ENCODE data around the gene STIP1. TPM values are rescaled to one million over a fixed set of nuclear protein-coding genes. Genes with fewer than 3 reads are reported as not detected.
A peak's percentile ranks its signal among the peaks of the same experiment; 100 is the strongest.

Gene STIP1
- 69.9 TPM for total RNA-seq

GRCh38 chr11:64185693-64186491 lies at the start of gene STIP1:
STIP1 (plus strand) TSS chr11:64186171; CDS start chr11:64186262, 91 bp downstream.
- no peaks in the 10 kb centered on the region for H3K27me3 ChIP-seq (ENCODE audit: control insufficient read depth in 3 of 3, insufficient read depth in 3 of 3, low read length in 3 of 3)
- H3K4me3 ChIP-seq (ENCODE audit: low read length in 3 of 3), result peak within 1 kb of the TSS; percentile 75 to 92 (median 90)
- H3K9ac ChIP-seq (ENCODE audit: low read depth in 1 of 3, low read length in 3 of 3), result peak within 1 kb of the TSS; percentile 78 to 93 (median 90)
- peaks cover 30 to 45% (median 37%) of the 10 kb centered on the region in 3 donors for H3K4me1 ChIP-seq (ENCODE audit: control insufficient read depth in 3 of 3, insufficient read depth in 3 of 3, low read length in 3 of 3)
- H3K9me3 ChIP-seq (ENCODE audit: control insufficient read depth in 3 of 3, low read length in 3 of 3), result no peaks in the 10 kb centered on the region
- H3K36me3 ChIP-seq (ENCODE audit: control insufficient read depth in 3 of 3, insufficient read depth in 3 of 3, low read length in 3 of 3), result peaks cover 0 to 4% (median 0%) of the 10 kb centered on the region in 3 donors
- peak within 1 kb of the TSS; percentile 92 for H3K27ac ChIP-seq (ENCODE audit: low read depth, low read length)

GRCh38 chr11:64136765-64137441 lies 49.1 kb upstream of the STIP1 start:
- no peak overlapping the region for H3K9ac ChIP-seq (ENCODE audit: low read depth in 1 of 3, low read length in 3 of 3)
- peaks cover 31 to 73% (median 33%) of the 10 kb centered on the region in 3 donors for H3K4me1 ChIP-seq (ENCODE audit: control insufficient read depth in 3 of 3, insufficient read depth in 3 of 3, low read length in 3 of 3)
- peaks cover 0 to 3% (median 0%) of the 10 kb centered on the region in 3 donors for H3K36me3 ChIP-seq (ENCODE audit: control insufficient read depth in 3 of 3, insufficient read depth in 3 of 3, low read length in 3 of 3)
- H3K4me3 ChIP-seq (ENCODE audit: low read length in 3 of 3), result no peak overlapping the region
- no peak overlapping the region for H3K27ac ChIP-seq (ENCODE audit: low read depth, low read length)
- H3K27me3 ChIP-seq (ENCODE audit: control insufficient read depth in 3 of 3, insufficient read depth in 3 of 3, low read length in 3 of 3), result no peaks in the 10 kb centered on the region
- no peaks in the 10 kb centered on the region for H3K9me3 ChIP-seq (ENCODE audit: control insufficient read depth in 3 of 3, low read length in 3 of 3)

GRCh38 chr11:64138398-64138797 lies 47.6 kb upstream of the STIP1 start:
- Histone ChIP-seq H3K9ac (ENCODE audit: low read depth in 1 of 3, low read length in 3 of 3) (no peak overlapping the region), H3K27ac (ENCODE audit: low read depth, low read length) (no peak overlapping the region), H3K27me3 (ENCODE audit: control insufficient read depth in 3 of 3, insufficient read depth in 3 of 3, low read length in 3 of 3) (no peaks in the 10 kb centered on the region), H3K36me3 (ENCODE audit: control insufficient read depth in 3 of 3, insufficient read depth in 3 of 3, low read length in 3 of 3) (peaks cover 0 to 3% (median 0%) of the 10 kb centered on the region in 3 donors), H3K9me3 (ENCODE audit: control insufficient read depth in 3 of 3, low read length in 3 of 3) (no peaks in the 10 kb centered on the region), H3K4me1 (ENCODE audit: control insufficient read depth in 3 of 3, insufficient read depth in 3 of 3, low read length in 3 of 3) (peaks cover 25 to 58% (median 26%) of the 10 kb centered on the region in 3 donors), H3K4me3 (ENCODE audit: low read length in 3 of 3) (no peak overlapping the region)

GRCh38 chr11:64139049-64139448 lies 46.9 kb upstream of the STIP1 start:
- Histone ChIP-seq H3K27me3 (ENCODE audit: control insufficient read depth in 3 of 3, insufficient read depth in 3 of 3, low read length in 3 of 3) (no peaks in the 10 kb centered on the region), H3K9me3 (ENCODE audit: control insufficient read depth in 3 of 3, low read length in 3 of 3) (no peaks in the 10 kb centered on the region)

GRCh38 chr11:64140082-64140481 lies 45.9 kb upstream of the STIP1 start:
- Histone ChIP-seq H3K27me3 (ENCODE audit: control insufficient read depth in 3 of 3, insufficient read depth in 3 of 3, low read length in 3 of 3) (no peaks in the 10 kb centered on the region), H3K9me3 (ENCODE audit: control insufficient read depth in 3 of 3, low read length in 3 of 3) (no peaks in the 10 kb centered on the region), H3K36me3 (ENCODE audit: control insufficient read depth in 3 of 3, insufficient read depth in 3 of 3, low read length in 3 of 3) (peaks cover 0 to 3% (median 0%) of the 10 kb centered on the region in 3 donors), H3K9ac (ENCODE audit: low read depth in 1 of 3, low read length in 3 of 3) (peak overlapping the region in 1 of 3 donors; percentile 16), H3K4me3 (ENCODE audit: low read length in 3 of 3) (no peak overlapping the region), H3K27ac (ENCODE audit: low read depth, low read length) (no peak overlapping the region), H3K4me1 (ENCODE audit: control insufficient read depth in 3 of 3, insufficient read depth in 3 of 3, low read length in 3 of 3) (peaks cover 19 to 43% (median 22%) of the 10 kb centered on the region in 3 donors)

More at GRCh38 chr11:64139049-64139448, 46.9 kb upstream of the STIP1 start:
- Histone ChIP-seq H3K9ac (ENCODE audit: low read depth in 1 of 3, low read length in 3 of 3) (peak overlapping the region in 1 of 3 donors; percentile 16), H3K36me3 (ENCODE audit: control insufficient read depth in 3 of 3, insufficient read depth in 3 of 3, low read length in 3 of 3) (peaks cover 0 to 3% (median 0%) of the 10 kb centered on the region in 3 donors), H3K27ac (ENCODE audit: low read depth, low read length) (no peak overlapping the region), H3K4me3 (ENCODE audit: low read length in 3 of 3) (no peak overlapping the region), H3K4me1 (ENCODE audit: control insufficient read depth in 3 of 3, insufficient read depth in 3 of 3, low read length in 3 of 3) (peaks cover 25 to 52% (median 25%) of the 10 kb centered on the region in 3 donors)

GRCh38 chr11:64141081-64141783 lies 44.7 kb upstream of the STIP1 start:
- no peaks in the 10 kb centered on the region for H3K9me3 ChIP-seq (ENCODE audit: control insufficient read depth in 3 of 3, low read length in 3 of 3)
- H3K4me3 ChIP-seq (ENCODE audit: low read length in 3 of 3), result no peak overlapping the region
- no peak overlapping the region for H3K27ac ChIP-seq (ENCODE audit: low read depth, low read length)
- peaks cover 0 to 3% (median 0%) of the 10 kb centered on the region in 3 donors for H3K36me3 ChIP-seq (ENCODE audit: control insufficient read depth in 3 of 3, insufficient read depth in 3 of 3, low read length in 3 of 3)
- H3K9ac ChIP-seq (ENCODE audit: low read depth in 1 of 3, low read length in 3 of 3), result no peak overlapping the region
- peaks cover 10 to 43% (median 15%) of the 10 kb centered on the region in 3 donors for H3K4me1 ChIP-seq (ENCODE audit: control insufficient read depth in 3 of 3, insufficient read depth in 3 of 3, low read length in 3 of 3)
- H3K27me3 ChIP-seq (ENCODE audit: control insufficient read depth in 3 of 3, insufficient read depth in 3 of 3, low read length in 3 of 3), result no peaks in the 10 kb centered on the region

- Histone ChIP-seq H3K9me3 (ENCODE audit: control insufficient read depth in 3 of 3, low read length in 3 of 3) (no peaks in the 10 kb centered on the region), H3K27ac (ENCODE audit: low read depth, low read length) (no peak overlapping the region), H3K9ac (ENCODE audit: low read depth in 1 of 3, low read length in 3 of 3) (no peak overlapping the region), H3K36me3 (ENCODE audit: control insufficient read depth in 3 of 3, insufficient read depth in 3 of 3, low read length in 3 of 3) (peaks cover 0 to 1% (median 0%) of the 10 kb centered on the region in 3 donors), H3K4me1 (ENCODE audit: control insufficient read depth in 3 of 3, insufficient read depth in 3 of 3, low read length in 3 of 3) (peaks cover 28 to 59% (median 37%) of the 10 kb centered on the region in 3 donors), H3K27me3 (ENCODE audit: control insufficient read depth in 3 of 3, insufficient read depth in 3 of 3, low read length in 3 of 3) (no peaks in the 10 kb centered on the region), H3K4me3 (ENCODE audit: low read length in 3 of 3) (no peak overlapping the region)
These were observed 41.1 kb upstream of the STIP1 start for GRCh38 chr11:64144587-64145472.

GRCh38 chr11:64146036-64146955 lies 39.7 kb upstream of the STIP1 start:
- Histone ChIP-seq H3K4me3 (ENCODE audit: low read length in 3 of 3) (no peak overlapping the region), H3K4me1 (ENCODE audit: control insufficient read depth in 3 of 3, insufficient read depth in 3 of 3, low read length in 3 of 3) (peaks cover 38 to 60% (median 49%) of the 10 kb centered on the region in 3 donors), H3K27ac (ENCODE audit: low read depth, low read length) (no peak overlapping the region), H3K36me3 (ENCODE audit: control insufficient read depth in 3 of 3, insufficient read depth in 3 of 3, low read length in 3 of 3) (peaks cover 0 to 6% (median 0%) of the 10 kb centered on the region in 3 donors), H3K27me3 (ENCODE audit: control insufficient read depth in 3 of 3, insufficient read depth in 3 of 3, low read length in 3 of 3) (no peaks in the 10 kb centered on the region), H3K9ac (ENCODE audit: low read depth in 1 of 3, low read length in 3 of 3) (no peak overlapping the region), H3K9me3 (ENCODE audit: control insufficient read depth in 3 of 3, low read length in 3 of 3) (no peaks in the 10 kb centered on the region)

Measured in skeletal muscle tissue (tissue), 4 donors.